H1 (cell line): Measurements from ENCODE around the gene IFT25. TPM values are rescaled to one million over a fixed set of nuclear protein-coding genes. Genes with fewer than 3 reads are reported as not detected.

Experiments used
- BACH1 ChIP-seq: IDR thresholded peaks from 2 replicates; pipeline ENCODE4 v1.6.1; 2012; ENCODE audit warnings: low read length, improper control_type of control experiment
- BRCA1 ChIP-seq: IDR thresholded peaks from 2 replicates; pipeline ENCODE4 v1.6.1; 2012; ENCODE audit warnings: low read depth, low read length, improper control_type of control experiment
- NANOG ChIP-seq: IDR thresholded peaks from 2 replicates; pipeline ENCODE4 v1.6.1; 2011; ENCODE audit warnings: low read length, low read depth, mild to moderate bottlenecking, inconsistent platforms; ENCODE audit not compliant: insufficient read depth, poor library complexity, severe bottlenecking
- RNF2 ChIP-seq: fragments of 200-900, 300-1000 bp; sonication (generic); IDR thresholded peaks from 2 replicates; pipeline ENCODE4 v1.7.1; 2016; ENCODE audit warnings: borderline replicate concordance, low read depth, mild to moderate bottlenecking, antibody characterized with exemption, low read length; ENCODE audit not compliant: poor library complexity, severe bottlenecking; ENCODE audit errors: missing control alignments
- polyA plus RNA-seq, 7 experiments: library from polyadenylated mRNA; depleted of rRNA in 3 of 7; stranded (reverse) in 5 of 7; unstranded in 2 of 7; fragments of >200 nt in 5 of 7; fragments of 200-250 nt in 2 of 7; gene quantifications; 1 replicate in 5 of 7; 2 replicates in 1 of 7; 4 replicates in 1 of 7; pipeline versions ENCODE4 v1.2.1 to v1.2.3, GENCODE V29; 2011 to 2013; ENCODE audit warnings: missing spikeins in 2 of 7, mixed read lengths in 2 of 7
- total RNA-seq: library from RNA; stranded (reverse); fragmentation: NEBNext Ultra II Directional; extraction: Animal tissue kit (Norgen Biotek cat#: 25700); gene quantifications from 2 replicates; pipeline ENCODE4 v1.2.1, GENCODE V29; 2021

IFT25 gene
- total and polyA plus RNA-seq, 2 of the 8 experiments (the other 6 are each of a cell fraction or from before 2014, with no cell fraction given), result 15.0 to 36.3 TPM

DNA sequence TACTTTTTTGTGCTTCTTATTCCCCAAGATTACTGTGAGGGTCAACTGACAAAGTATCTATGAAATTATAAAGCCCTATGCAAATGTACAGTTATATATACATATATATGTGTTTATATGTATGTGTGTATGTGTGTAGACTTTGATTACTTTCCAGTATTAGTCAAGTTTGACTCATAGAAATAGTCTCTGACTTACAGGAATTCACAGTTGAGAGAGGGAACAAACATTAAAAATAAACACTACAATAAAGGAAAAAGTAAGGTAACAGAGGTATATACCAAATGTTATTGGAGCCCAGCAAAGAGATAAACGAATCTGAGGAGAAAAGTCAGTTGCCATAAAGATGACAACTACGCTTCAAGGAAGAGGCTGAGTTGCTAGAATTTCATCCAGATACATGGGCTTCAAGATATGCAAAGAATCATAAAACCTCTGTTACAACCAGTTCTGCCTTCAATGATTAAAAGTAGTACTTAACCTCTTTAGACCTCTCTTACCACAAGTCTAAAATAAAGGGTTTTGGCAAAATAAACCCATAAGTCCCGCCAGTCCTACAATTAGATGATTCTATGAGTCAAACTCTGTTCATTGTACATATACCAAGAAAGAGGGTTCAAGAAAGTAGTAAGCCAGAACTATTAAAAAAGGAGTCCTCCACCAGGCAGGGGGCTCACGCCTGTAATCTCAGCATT, 7.2 kb downstream of the IFT25 start (continued):
- TF ChIP-seq BRCA1 (no peak), NANOG (no peak), RNF2 (no peak), BACH1 (no peak)
